ENCODE data around the gene POLN. TPM values are rescaled to one million over a fixed set of nuclear protein-coding genes. Genes with fewer than 3 reads are reported as not detected.

Gene POLN
- total RNA-seq, 2 donors from 2014 or later: 2.8 to 2.9 TPM

- H3K4me1 ChIP-seq (ENCODE audit: control insufficient read depth, insufficient read depth, low read length): no peaks in the 10 kb centered on the region
- H3K27me3 Mint-ChIP-seq (ENCODE audit: insufficient read depth): peaks cover 6% of the 10 kb centered on the region
- H3K27me3 ChIP-seq (ENCODE audit: control insufficient read depth, insufficient read depth, low read length, poor library complexity, severe bottlenecking): no peaks in the 10 kb centered on the region
- H3K27ac Mint-ChIP-seq: no peak overlapping the region
- H3K9me3 ChIP-seq (ENCODE audit: control insufficient read depth, low read length): peaks cover 13% of the 10 kb centered on the region
- DNase-seq: no peak
- WGBS, 2 experiments (ENCODE audit: insufficient coverage in 1 of 2, insufficient read length in 1 of 2): 87 to 96% methylated on average over 7 to 20 of the region's 20 CpGs
- no peak overlapping the region for H3K27ac ChIP-seq (ENCODE audit: low read depth, low read length)
- no peaks in the 10 kb centered on the region for H3K36me3 Mint-ChIP-seq (ENCODE audit: low read depth)
- no peak for TF ChIP-seq CTCF (conservative IDR thresholded peaks at IDR 0.05)
- no peak overlapping the region for H3K4me3 ChIP-seq (ENCODE audit: low read length)
- no peaks in the 10 kb centered on the region for H3K36me3 ChIP-seq (ENCODE audit: control insufficient read depth, insufficient read depth, low read length)
- H3K4me3 Mint-ChIP-seq: no peak overlapping the region
- no peaks in the 10 kb centered on the region for H3K4me1 Mint-ChIP-seq
- H3K9me3 Mint-ChIP-seq: peaks cover 16% of the 10 kb centered on the region
- no peak overlapping the region for H3K9ac ChIP-seq (ENCODE audit: extremely low read depth, low read length, poor library complexity, severe bottlenecking)
These were observed 114.2 kb downstream of the POLN start for GRCh38 chr4:2127609-2128332.

GRCh38 chr4:2126309-2127043 is 115.4 kb downstream of the POLN start:
- WGBS, 2 experiments (ENCODE audit: insufficient coverage in 1 of 2, insufficient read length in 1 of 2): 91 to 95% methylated on average over 11 to 24 of the region's 24 CpGs
- no peak overlapping the region for H3K27ac Mint-ChIP-seq
- H3K4me1 Mint-ChIP-seq: no peaks in the 10 kb centered on the region
- TF ChIP-seq CTCF (conservative IDR thresholded peaks at IDR 0.05): no peak
- no peak overlapping the region for H3K9ac ChIP-seq (ENCODE audit: extremely low read depth, low read length, poor library complexity, severe bottlenecking)
- H3K27me3 Mint-ChIP-seq (ENCODE audit: insufficient read depth): peaks cover 4% of the 10 kb centered on the region
- H3K4me1 ChIP-seq (ENCODE audit: control insufficient read depth, insufficient read depth, low read length): no peaks in the 10 kb centered on the region
- H3K9me3 Mint-ChIP-seq: peaks cover 3% of the 10 kb centered on the region
- no peak overlapping the region for H3K4me3 ChIP-seq (ENCODE audit: low read length)
- no peaks in the 10 kb centered on the region for H3K36me3 ChIP-seq (ENCODE audit: control insufficient read depth, insufficient read depth, low read length)
- H3K27ac ChIP-seq (ENCODE audit: low read depth, low read length): no peak overlapping the region
- H3K4me3 Mint-ChIP-seq: no peak overlapping the region
- no peaks in the 10 kb centered on the region for H3K27me3 ChIP-seq (ENCODE audit: control insufficient read depth, insufficient read depth, low read length, poor library complexity, severe bottlenecking)
- H3K9me3 ChIP-seq (ENCODE audit: control insufficient read depth, low read length): no peaks in the 10 kb centered on the region
- DNase-seq: no peak
- H3K36me3 Mint-ChIP-seq (ENCODE audit: low read depth): no peaks in the 10 kb centered on the region

GRCh38 chr4:2125831-2126230 is 116.1 kb downstream of the POLN start:
- H3K36me3 Mint-ChIP-seq (ENCODE audit: low read depth): no peaks in the 10 kb centered on the region
- no peak overlapping the region for H3K4me3 Mint-ChIP-seq
- no peaks in the 10 kb centered on the region for H3K9me3 Mint-ChIP-seq
- Histone ChIP-seq H3K4me3 (ENCODE audit: low read length) (no peak overlapping the region), H3K4me1 (ENCODE audit: control insufficient read depth, insufficient read depth, low read length) (no peaks in the 10 kb centered on the region), H3K36me3 (ENCODE audit: control insufficient read depth, insufficient read depth, low read length) (no peaks in the 10 kb centered on the region), H3K27me3 (ENCODE audit: control insufficient read depth, insufficient read depth, low read length, poor library complexity, severe bottlenecking) (no peaks in the 10 kb centered on the region), H3K27ac (ENCODE audit: low read depth, low read length) (no peak overlapping the region), H3K9ac (ENCODE audit: extremely low read depth, low read length, poor library complexity, severe bottlenecking) (no peak overlapping the region), H3K9me3 (ENCODE audit: control insufficient read depth, low read length) (no peaks in the 10 kb centered on the region)
- TF ChIP-seq CTCF (conservative IDR thresholded peaks at IDR 0.05): no peak
- DNase-seq: no peak
- no peaks in the 10 kb centered on the region for H3K4me1 Mint-ChIP-seq
- H3K27ac Mint-ChIP-seq: no peak overlapping the region
- WGBS, 2 experiments (ENCODE audit: insufficient coverage in 1 of 2, insufficient read length in 1 of 2): 92% methylated on average over 6 of the region's 6 CpGs
- H3K27me3 Mint-ChIP-seq (ENCODE audit: insufficient read depth): peaks cover 4% of the 10 kb centered on the region

Measured in endodermal cell (in vitro differentiated cells).